Thyroid gland (tissue), 4 donors: Measurements from ENCODE around the gene ATP2A3. TPM values are rescaled to one million over a fixed set of nuclear protein-coding genes. Genes with fewer than 3 reads are reported as not detected.

Experiments used
- DNase-seq, 2 donors: peaks; one replicate each; pipeline ENCODE4 v3.0.0-alpha.2; 2019
- H3K27ac ChIP-seq, 3 donors: fragments of 200-600 bp; sonication (generic); 1 replicate in 2 of 3; 2 replicates in 1 of 3; pipeline ENCODE4 v1.5.1; 2016 to 2019; ENCODE audit warnings: mild to moderate bottlenecking in 1 of 3, moderate library complexity in 1 of 3
- H3K27me3 ChIP-seq: fragments of 200-600 bp; sonication (generic); one replicate; pipeline ENCODE4 v1.5.1; 2019
- H3K36me3 ChIP-seq, 2 donors: fragments of 200-600 bp; sonication (generic); one replicate each; pipeline ENCODE4 v1.5.1; 2016 to 2019
- H3K4me1 ChIP-seq, 2 donors: fragments of 200-600 bp; sonication (generic); one replicate each; pipeline ENCODE4 v1.5.1; 2017 to 2019
- H3K4me3 ChIP-seq, 3 donors: fragments of 200-600 bp; sonication (generic); replicated peaks in 1 of 3; 1 replicate in 2 of 3; 2 replicates in 1 of 3; pipeline ENCODE4 v1.5.1; 2016; ENCODE audit warnings: mild to moderate bottlenecking in 1 of 3
- H3K9me3 ChIP-seq: fragments of 200-600 bp; sonication (generic); one replicate; pipeline ENCODE4 v1.5.1; 2017
- POLR2A ChIP-seq, 2 donors: fragments of 450-650 bp; IDR thresholded peaks; one replicate each; pipeline ENCODE4 v1.6.1; 2017; ENCODE audit warnings: antibody characterized with exemption in 2 of 2, mild to moderate bottlenecking in 2 of 2, moderate library complexity in 1 of 2
- WGBS, 2 donors: methylation state at CpG; one replicate each; pipeline ENCODE4 v1.1.5; 2017; 5-methylcytosine and 5-hydroxymethylcytosine counted together
- intact Hi-C: fragments of 100-400 bp; cut with DNase I; formaldehyde crosslinking; loops from one replicate; pipeline ENCODE4 v1.15.1; 2023
- total RNA-seq, 4 donors: library from RNA; depleted of rRNA; stranded (reverse); fragments of >200 nt; gene quantifications; one replicate each; pipeline ENCODE4 v1.2.3, GENCODE V29; 2016
- TF ChIP-seq, protein P1 (sequence below), 6 experiments: fragments of 200-600 bp in 3 of 6; fragments of 450-650 bp in 3 of 6; sonication (generic) in 3 of 6; IDR thresholded peaks; one replicate each; pipeline ENCODE4 v1.5.1; 2016 to 2019; ENCODE audit warnings: antibody characterized with exemption in 6 of 6, mild to moderate bottlenecking in 2 of 6, inconsistent platforms in 1 of 6, moderate library complexity in 1 of 6

Gene ATP2A3
- total RNA-seq, 4 donors from 2014 or later: 6.9 to 18.6 (median 9.1) TPM

DNA sequence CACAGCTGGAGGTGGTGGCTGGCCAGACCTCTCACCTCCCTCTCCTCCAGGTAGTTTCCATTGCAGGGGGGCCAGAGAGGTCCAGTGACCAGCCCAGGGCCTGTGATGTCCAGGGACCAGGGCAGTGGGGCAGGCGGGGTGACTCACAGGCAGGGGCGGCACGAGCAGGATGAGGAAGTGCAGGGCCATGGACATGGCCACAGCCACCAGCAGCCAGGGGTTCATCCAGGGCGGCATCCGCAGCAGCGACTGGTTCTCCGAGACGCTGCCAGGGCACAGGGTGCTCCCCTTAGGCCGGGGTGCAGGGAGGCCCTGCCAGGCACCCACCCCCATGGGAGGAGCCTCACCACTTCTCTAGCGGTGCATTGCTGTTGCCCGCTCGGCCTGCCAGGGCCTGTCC lies 35.1 kb downstream of the ATP2A3 start:
- intact Hi-C loops: no loop called here
- DNase-seq: no peak

DNA sequence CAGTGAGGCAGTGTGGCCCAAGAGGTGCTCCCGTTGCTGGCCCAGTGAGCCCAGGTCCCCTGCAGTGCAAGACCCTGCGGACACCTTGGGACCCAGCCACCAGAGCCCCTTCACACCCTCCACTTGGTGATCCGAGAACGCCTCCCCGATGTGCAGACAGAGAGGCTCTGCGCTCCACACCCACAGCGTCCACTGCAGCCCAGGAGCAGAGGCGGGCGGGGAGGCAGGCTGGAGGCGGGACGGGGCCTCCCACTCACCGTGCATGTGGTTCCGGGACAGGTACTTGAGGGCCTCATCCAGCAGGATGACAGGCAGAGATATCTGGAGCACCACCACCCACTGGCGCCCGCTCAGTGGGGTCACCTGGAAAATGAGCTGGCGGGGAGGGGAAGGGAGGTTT lies 35.8 kb downstream of the ATP2A3 start:
- no peak overlapping the region for H3K4me3 ChIP-seq
- intact Hi-C loops: no loop called here
- H3K9me3 ChIP-seq: no peaks in the 10 kb centered on the region
- H3K36me3 ChIP-seq: no peaks in the 10 kb centered on the region
- H3K4me1 ChIP-seq: peaks cover 0 to 11% of the 10 kb centered on the region in 2 donors
- TF ChIP-seq, protein P1, sequence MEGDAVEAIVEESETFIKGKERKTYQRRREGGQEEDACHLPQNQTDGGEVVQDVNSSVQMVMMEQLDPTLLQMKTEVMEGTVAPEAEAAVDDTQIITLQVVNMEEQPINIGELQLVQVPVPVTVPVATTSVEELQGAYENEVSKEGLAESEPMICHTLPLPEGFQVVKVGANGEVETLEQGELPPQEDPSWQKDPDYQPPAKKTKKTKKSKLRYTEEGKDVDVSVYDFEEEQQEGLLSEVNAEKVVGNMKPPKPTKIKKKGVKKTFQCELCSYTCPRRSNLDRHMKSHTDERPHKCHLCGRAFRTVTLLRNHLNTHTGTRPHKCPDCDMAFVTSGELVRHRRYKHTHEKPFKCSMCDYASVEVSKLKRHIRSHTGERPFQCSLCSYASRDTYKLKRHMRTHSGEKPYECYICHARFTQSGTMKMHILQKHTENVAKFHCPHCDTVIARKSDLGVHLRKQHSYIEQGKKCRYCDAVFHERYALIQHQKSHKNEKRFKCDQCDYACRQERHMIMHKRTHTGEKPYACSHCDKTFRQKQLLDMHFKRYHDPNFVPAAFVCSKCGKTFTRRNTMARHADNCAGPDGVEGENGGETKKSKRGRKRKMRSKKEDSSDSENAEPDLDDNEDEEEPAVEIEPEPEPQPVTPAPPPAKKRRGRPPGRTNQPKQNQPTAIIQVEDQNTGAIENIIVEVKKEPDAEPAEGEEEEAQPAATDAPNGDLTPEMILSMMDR (IDR thresholded peaks at IDR 0.05): no peak
- no peak for TF ChIP-seq POLR2A (IDR thresholded peaks at IDR 0.05)
- 85 to 93% methylated on average over 6 to 16 of the region's 16 CpGs for WGBS, 2 donors
- DNase-seq: no peak
- H3K27me3 ChIP-seq: no peaks in the 10 kb centered on the region
- no peak overlapping the region for H3K27ac ChIP-seq

More for the DNA sequence above, 35.1 kb downstream of the ATP2A3 start:
- Histone ChIP-seq H3K27me3 (no peaks in the 10 kb centered on the region), H3K36me3 (no peaks in the 10 kb centered on the region), H3K9me3 (no peaks in the 10 kb centered on the region), H3K4me3 (no peak overlapping the region), H3K27ac (no peak overlapping the region), H3K4me1 (peaks cover 0 to 11% of the 10 kb centered on the region in 2 donors)
- WGBS, 2 donors: 98 to 100% methylated on average over 5 to 9 of the region's 12 CpGs
- TF ChIP-seq POLR2A (IDR thresholded peaks at IDR 0.05): no peak
- TF ChIP-seq, protein P1 (IDR thresholded peaks at IDR 0.05): no peak

DNA sequence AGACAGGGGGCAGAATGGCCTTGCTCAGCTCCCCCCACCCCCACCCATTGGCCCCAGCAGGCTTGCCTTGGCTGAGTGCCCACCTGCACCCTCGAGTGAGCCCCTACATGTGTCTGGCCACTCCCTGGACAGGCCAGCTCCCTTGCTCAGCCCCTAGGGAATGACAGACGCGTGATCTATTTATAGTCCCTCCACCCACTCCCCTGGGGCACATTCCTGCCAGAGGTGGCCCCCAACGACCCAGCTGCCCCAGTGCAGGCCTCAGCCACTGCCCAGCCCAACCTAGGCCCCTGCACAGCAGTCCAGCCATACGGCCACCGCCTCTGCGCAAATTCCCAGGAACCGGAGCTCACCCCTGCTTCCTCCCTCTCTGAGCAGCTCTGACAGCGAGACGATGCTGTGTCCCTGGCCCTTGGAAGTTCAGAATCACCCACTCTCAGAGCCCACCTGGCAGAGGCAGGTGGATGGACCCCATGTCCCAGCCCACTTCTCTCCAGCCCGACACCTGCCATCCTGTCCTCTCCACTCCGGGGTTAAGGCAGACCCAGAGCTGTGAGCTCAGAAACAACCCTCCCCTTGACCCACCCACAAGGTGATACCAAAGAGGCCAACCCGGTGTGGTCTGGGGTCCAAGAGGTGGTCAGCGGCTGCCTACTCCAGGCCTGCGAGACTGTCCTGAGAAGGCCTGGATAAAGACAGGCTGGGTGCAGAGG lies 36.5 kb downstream of the ATP2A3 start:
- H3K27ac ChIP-seq: no peak overlapping the region

DNA sequence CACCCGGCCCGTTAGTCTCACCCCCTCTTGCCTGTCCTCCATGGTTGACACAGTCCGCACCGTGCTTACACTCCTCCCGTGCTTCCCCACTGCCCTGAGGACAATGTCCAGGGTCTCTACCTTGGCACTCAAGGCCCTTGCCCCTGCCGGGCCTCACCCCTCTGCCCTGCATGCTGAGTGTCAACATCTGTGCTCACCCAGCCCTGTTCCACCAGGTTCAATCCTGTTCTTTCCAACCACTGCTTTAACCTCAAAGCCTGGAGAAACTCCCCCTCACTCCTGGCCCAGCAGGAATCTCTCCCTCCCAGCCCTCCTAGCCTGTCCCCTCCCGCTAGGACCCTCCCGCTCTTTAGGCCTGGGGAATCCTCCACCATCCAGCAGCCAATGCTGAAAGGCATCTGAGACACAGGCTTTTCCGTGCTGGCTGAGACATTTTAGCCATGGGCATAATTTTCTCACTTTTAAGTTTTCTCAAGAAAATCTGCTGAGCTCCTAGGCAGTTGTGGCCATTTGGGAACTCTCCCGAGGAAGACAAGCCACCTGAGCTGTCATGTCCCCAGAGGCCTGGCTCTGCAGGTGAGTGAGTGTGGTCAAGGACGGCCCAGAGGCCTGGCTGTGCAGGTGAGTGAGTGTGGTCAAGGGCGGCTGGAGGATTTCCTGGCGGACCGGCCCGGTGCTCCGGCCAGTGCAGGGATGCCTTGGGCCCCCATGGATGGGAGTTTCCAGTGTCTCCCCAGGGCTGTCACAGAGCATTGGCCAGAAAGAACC lies 37.2 kb downstream of the ATP2A3 start:
- TF ChIP-seq, protein P1 (IDR thresholded peaks at IDR 0.05): no peak
- no peak for TF ChIP-seq POLR2A (IDR thresholded peaks at IDR 0.05)
- WGBS, 2 donors: 68 to 71% methylated on average over 16 of the region's 16 CpGs
- Histone ChIP-seq H3K4me3 (no peak overlapping the region), H3K9me3 (no peaks in the 10 kb centered on the region), H3K27me3 (no peaks in the 10 kb centered on the region), H3K36me3 (no peaks in the 10 kb centered on the region), H3K4me1 (peaks cover 0 to 11% of the 10 kb centered on the region in 2 donors), H3K27ac (no peak overlapping the region)
- intact Hi-C loops: no loop called here
- peak; percentile 61 to 65 for DNase-seq

More for the DNA sequence above, 36.5 kb downstream of the ATP2A3 start:
- intact Hi-C loops: no loop called here
- H3K27me3 ChIP-seq: no peaks in the 10 kb centered on the region
- H3K4me1 ChIP-seq: peaks cover 0 to 11% of the 10 kb centered on the region in 2 donors
- no peak for DNase-seq
- no peak overlapping the region for H3K4me3 ChIP-seq
- 63 to 78% methylated on average over 12 to 14 of the region's 15 CpGs for WGBS, 2 donors
- TF ChIP-seq, protein P1 (IDR thresholded peaks at IDR 0.05): no peak
- TF ChIP-seq POLR2A (IDR thresholded peaks at IDR 0.05): no peak
- no peaks in the 10 kb centered on the region for H3K9me3 ChIP-seq
- H3K36me3 ChIP-seq: no peaks in the 10 kb centered on the region
